GM12865 (cell line): ENCODE results near the gene MEF2D.

Experiments
- DNase-seq: peaks from one replicate; pipeline ENCODE4 v3.0.0; 2010; ENCODE audit warnings: low read depth
- H3K4me3 ChIP-seq: 2 replicates; pipeline ENCODE4 v1.5.1; 2011; ENCODE audit warnings: mild to moderate bottlenecking, low read depth, low read length, control low read depth
- TF ChIP-seq, protein P1 (sequence below): IDR thresholded peaks from 2 replicates; pipeline ENCODE4 v1.5.1; 2011; ENCODE audit warnings: low read length, control low read depth, low read depth, inconsistent platforms; ENCODE audit not compliant: insufficient read depth; ENCODE audit errors: missing control alignments

MEF2D gene

DNA sequence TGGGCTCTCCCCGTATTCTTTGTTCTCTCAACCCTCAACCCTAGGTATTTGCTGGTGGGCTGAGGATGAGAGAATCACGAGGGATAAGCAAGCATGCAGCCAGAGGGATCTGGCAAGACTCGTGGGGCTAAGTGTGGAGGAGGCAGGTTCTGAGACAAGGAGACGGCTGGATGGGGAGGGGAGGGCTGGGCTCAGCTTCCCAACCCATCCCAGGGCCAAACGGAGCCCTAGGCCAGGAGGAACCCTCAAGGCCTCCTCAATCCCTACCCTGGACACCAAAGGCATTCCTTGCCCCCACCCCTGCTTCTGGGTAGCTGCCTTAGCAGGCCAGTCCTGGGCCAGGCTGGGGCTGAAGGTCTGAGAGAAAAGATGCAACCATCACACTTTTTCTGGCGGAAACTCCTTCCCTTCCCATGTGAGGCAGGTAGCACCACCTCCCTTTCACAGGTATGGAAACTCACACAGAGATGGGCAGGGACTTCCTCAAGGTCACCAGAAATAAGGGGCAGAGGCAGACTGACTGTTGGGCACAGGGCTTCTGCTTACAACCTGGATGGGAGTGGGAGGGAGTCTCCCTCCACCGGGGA lies 6.2 kb downstream of the MEF2D start:
- H3K4me3 ChIP-seq = no peak overlapping the region

DNA sequence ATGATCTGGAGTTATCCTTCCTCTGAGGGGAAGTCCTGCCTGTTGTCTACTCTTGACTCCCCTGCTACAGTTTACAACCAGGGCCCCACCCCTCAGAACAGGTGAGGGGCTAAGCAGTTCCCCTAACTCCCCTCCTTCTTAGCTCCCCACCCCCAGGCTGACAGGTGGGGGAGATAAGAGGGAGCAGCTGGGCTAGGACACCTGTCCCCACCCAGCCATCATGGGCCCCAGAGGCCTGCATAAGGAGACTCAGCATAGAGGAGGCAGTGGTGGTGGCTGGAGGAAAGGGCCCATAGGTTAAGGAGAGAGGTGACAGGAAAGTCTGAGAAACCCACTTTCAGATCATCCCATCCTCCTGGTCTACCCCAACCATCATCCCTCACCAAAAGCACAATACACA lies 6.8 kb downstream of the MEF2D start:
- TF ChIP-seq, protein P1, sequence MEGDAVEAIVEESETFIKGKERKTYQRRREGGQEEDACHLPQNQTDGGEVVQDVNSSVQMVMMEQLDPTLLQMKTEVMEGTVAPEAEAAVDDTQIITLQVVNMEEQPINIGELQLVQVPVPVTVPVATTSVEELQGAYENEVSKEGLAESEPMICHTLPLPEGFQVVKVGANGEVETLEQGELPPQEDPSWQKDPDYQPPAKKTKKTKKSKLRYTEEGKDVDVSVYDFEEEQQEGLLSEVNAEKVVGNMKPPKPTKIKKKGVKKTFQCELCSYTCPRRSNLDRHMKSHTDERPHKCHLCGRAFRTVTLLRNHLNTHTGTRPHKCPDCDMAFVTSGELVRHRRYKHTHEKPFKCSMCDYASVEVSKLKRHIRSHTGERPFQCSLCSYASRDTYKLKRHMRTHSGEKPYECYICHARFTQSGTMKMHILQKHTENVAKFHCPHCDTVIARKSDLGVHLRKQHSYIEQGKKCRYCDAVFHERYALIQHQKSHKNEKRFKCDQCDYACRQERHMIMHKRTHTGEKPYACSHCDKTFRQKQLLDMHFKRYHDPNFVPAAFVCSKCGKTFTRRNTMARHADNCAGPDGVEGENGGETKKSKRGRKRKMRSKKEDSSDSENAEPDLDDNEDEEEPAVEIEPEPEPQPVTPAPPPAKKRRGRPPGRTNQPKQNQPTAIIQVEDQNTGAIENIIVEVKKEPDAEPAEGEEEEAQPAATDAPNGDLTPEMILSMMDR = no peak
- no peak for DNase-seq
- no peak overlapping the region; the same call in 1 of the 2 replicates for H3K4me3 ChIP-seq

More for the DNA sequence above, 6.2 kb downstream of the MEF2D start:
- TF ChIP-seq, protein P1 = no peak
- no peak for DNase-seq

DNA sequence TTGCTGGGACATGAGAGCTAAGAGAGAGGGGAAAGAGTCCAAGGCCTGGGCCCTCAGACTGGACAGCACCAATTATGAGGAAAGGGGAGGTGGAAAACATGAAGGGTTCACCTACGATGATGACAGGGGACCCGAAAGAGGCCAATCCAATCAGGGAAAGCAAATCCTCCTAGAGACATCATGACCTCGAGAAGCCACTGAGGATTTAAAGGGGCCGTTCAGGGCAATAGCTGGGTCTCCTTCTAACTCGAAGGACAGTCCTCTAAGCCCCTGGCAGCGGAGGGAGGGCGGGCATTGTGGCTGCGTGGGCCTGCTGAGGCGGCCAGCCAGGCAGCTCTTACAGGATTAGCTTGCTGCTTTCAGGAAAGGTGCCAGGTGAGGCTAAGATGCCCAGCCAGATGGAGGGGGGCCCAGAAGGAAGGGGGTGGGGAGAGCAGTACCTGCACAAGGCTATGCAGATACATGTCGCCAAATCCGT lies 7.4 kb downstream of the MEF2D start:
- H3K4me3 ChIP-seq = peak overlapping the region; percentile 79
- no peak for DNase-seq
- TF ChIP-seq, protein P1 = no peak

DNA sequence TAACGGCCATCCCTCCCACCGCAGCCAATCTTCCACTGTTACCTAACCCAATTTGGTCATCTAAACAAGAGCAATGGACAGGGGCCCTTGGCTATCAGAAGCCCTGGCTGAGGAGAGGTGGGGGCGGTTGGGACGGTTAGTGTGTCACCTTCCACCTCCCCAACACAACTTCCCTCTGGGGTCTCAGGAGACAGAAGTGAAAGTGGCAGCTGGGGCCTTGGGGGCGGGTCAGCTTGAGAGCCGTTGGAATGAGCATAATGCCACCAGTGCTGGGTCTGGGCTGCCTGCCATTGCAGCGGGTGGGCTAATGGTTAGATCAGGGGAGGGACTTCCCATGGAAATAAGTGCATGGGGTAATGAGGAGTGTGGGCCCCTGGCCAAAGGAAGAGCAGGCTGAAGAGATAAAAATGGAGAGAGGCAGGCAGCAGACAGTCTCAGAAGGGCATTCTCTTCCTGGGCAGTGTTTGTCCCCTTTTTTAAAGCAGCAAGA lies 7.9 kb downstream of the MEF2D start:
- peak; percentile 76 for DNase-seq
- peak overlapping the region; percentile 79 for H3K4me3 ChIP-seq
- TF ChIP-seq, protein P1 = no peak

DNA sequence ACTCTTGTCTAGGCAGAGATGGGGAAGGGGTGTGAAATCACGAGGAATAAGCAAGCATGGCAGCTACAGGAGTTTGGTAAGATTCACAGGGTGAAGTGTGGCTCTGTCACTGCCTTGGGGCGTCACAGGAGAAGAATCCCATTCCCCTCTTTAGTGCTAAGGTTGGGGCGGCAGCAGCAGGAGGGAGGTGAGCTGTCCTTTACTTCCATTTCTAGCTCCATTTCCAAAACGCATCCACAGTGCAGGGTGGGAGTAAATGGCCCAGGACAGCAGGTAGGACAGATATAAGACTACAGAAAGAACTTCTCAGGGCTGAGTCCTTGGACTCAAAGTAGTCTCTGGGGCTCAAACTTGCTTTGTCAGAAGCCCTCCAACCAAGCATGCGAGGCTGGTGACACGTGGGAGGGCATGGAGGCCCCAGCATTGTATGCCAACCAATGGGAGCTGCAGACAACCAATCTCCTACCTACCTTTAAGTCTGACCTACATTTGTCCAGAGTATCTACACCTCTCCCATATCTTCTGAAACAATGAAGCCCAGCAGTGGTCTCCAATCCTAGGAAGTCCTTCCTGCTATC lies 8.5 kb downstream of the MEF2D start:
- TF ChIP-seq, protein P1 = no peak
- H3K4me3 ChIP-seq = peak overlapping the region; percentile 79
- peak; percentile 72 for DNase-seq

DNA sequence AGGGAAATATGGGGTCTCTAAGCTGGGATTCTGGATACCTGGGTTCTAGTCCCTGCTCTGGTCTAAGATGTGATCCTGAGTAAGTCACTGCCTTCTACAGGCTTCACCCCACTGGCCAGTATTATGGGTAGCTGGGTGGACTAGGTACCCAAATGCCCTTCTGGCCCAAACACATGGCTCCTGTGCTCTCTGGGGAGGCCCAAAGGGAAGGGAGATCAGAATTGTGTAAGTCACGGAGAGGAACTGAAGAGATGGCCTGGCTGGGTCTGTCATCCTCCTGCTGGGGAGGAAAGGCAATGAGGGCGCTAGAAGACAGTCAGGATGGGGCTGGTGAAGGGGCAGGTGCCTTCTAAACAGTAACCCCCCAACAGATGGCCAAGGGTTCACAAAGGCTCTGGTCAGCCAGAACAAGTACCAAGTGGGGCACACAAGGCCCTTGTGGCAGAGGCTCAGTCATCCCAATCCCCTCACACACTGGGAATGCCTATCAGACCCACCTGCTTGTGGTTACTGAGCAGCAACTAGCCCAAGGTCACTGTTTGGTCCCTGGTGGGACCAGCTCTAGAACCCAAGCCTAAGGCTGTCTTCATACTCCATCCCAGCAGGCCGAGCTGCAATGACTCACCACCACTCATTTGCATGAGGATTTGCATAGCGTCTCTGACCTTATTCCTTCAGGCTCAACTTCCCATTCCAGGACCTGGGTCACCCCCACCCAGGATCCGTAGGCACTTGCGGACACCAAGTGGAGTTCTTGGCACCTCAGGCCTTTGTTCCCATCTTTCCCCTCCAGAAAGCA lies 9.2 kb downstream of the MEF2D start:
- peak overlapping the region; percentile 79 for H3K4me3 ChIP-seq
- TF ChIP-seq, protein P1 = no peak
- peak; percentile 74 for DNase-seq
